Stimulated activated CD4-positive, alpha-beta T cell treated with anti-CD3 and anti-CD28 coated beads, Interleukin-2, amount 100 ng/mL, for 48 hours (primary cell): ENCODE data around the gene SCNN1A.
A peak's percentile ranks its signal among the peaks of the same experiment; 100 is the strongest.

ENCODE experiments used
- DNase-seq, 2 donors: peaks; one replicate each; pipeline ENCODE4 v3.0.0-alpha.2; 2020

Gene SCNN1A

DNA sequence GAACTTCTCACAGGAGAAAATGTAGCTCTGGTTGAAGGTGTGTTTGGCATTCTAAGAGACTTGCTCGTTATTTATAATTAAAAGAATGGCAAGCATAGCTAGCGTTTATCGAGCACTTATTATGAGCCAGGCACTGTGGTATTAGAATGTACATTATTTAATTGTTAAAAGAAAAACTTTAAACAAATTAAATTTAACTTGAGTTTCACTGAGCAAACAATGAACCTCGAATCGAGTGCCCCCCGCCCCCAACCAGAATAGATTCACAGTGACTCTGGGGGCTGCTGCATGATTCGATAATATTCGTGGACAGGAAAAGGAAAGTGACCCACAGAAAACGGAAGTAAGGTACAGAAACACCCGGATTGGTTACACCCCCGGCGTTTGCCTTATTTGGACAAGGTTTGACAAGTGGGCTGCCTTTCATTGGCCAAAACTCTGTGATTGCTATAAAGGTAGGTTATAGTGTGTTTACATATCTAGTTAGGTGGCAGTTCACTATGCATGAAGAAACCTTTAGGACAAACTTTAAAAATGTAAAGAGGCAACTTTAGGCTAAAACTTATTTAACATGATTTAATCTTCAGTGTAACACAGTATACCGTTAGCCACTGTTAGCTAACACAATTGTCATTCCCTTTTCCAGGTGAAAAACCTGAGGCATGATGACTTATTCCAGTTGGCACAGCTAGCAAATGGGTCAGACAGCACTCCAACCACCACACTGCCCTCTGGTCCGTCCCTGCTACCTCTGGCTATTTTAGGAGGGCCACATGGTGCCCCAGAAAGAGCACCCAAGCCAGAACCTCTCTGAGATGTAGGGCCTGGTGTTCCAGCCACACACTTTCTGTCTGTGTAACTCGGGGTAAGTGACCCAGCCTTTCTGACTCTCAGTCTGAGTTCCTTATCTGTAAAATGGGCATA is 7.1 kb downstream of the SCNN1A start:
- no peak for DNase-seq

DNA sequence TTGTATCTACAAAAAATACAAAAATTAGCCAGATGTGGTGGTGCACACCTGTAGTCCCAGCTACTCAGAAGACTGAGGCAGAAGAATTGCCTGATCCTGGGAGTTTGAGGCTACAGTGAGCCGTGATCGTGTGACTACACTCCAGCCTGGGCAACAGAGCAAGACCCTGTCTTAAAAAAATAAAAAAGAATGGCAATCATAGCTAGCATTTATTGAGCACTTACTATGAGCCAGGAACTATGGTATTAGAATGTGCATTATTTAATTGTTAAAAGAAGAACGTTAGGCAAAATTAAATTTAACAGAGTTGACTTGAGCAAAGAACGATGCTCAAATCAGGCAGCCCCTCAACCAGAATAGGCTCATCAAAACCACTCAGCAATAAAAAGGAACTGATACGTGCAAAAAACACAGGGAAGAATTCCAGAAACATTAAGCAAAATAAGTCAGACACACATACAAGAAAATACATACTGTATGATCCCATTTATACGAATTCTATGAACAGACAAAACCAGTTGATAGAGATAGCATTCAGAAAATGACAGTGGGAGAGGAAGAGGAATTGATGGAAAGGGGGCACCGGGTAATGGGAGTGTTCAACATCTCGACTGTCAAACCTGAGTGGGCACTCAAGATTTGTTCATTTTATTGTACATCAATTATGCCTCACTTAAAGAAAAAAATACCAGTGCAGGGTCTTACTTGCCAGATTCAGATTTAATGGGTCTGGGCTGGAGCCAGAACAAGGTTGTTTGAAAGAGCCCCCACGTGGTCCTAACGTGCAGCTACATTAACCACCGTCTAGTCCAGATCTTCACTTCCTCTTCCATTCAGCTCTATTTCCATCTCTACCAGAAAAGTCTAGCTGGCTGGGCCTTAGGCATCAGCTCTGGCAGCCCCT is 8.0 kb downstream of the SCNN1A start:
- no peak for DNase-seq

DNA sequence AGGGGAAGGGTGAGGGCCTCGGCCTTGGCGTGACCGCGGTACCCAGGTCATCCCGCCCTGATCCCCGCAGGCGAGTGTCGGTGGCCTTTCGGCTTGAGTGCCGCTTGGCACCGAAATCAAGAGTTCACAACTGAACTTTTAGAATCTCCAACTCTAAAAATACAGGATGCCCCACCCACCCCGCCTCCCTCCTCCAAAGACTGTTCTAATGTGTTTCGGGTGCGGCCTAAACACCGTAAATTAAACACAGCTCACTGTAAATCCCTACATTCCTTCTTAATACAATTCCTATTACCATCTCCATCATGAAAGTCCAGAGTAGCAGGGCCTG is 11.4 kb downstream of the SCNN1A start:
- DNase-seq = no peak

DNA sequence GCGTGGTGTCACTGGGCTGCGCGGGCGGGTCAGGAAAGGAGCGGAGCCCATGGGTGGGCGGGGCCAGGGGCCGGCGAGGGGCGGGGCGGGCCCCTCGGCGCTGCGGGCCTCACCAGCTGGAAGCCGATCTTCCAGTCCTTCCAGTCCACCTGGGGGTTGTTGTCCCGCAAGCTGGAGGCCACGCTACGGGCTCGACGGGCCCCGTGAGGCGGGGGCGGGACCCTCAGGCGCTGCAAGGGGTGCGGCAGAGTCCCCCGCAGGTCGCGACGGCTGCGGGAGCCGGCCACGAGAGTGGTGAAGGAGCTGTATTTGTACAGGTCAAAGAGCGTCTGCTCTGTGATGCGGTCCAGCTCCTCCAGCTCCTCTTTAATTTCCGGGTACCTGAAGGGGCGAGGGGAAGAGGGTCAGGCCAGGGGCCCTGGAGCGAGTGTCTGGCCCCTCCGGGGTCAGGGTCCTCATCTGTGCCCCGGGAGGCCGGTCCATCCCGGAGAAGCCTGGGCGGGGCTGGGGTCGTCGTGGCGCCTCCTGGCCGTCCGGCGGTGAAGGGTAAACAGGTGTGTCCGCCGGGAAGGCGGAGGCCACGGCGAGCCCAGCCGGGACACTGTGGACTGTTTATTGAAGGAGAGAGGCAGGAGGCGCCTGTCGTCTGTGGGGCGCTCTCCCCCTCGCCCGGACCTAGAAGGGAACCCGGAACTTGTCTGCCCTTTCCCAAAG is 11.9 kb downstream of the SCNN1A start:
- peak; percentile 52 to 62 for DNase-seq

DNA sequence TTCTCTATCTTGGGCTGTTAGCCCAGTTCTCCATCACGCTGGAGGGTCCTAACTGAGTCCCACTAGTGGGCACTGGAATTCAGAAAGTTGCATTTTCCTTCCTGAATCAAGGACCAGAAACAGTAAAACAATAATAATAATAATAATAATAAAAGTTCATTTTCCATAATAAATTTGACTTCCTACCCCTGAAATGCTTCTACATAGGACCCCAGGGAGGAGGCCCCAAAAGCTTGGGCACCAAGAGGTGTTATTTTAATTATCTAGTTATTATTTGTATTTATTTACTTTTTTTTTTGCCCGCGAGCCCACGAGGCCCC is 12.4 kb downstream of the SCNN1A start:
- no peak for DNase-seq

DNA sequence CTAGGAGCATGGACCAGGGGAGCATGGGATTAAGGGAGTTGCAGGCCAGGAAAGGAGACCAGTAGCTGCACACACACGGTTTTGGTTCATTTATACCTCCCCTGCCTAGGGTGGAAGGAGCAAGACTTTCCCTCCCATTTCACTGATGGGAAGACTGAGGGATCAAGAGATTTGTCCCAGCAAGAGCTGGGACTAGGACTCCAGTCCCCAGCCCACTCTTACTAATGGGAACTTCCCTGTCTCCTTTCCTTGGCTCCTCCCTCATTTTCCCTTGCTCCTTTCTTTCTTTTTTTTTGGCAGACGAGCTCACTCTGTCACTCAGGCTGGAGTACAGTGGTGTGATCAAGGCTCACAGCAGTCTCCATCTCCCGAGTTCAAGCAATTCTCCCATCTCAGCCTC is 13.0 kb downstream of the SCNN1A start:
- DNase-seq = no peak

DNA sequence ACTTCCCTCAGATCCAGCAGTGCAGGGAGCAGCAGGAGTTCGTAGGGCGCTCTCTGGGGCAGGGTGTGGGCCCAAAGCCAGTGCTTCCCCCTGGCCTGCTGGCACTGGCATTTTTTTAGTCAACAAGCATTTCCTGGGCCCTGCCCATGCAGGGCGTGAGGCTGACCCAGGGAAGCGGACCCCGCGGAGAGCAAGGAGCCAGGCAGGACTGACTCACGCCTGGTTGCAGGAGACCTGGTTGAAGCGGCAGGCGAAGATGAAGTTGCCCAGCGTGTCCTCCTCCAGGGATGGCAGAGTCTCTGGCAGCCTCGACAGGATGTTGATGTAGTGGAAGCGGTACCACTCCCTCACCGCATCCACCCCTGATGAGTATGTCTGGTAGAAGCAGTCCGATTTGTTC is 13.5 kb downstream of the SCNN1A start:
- no peak for DNase-seq

DNA sequence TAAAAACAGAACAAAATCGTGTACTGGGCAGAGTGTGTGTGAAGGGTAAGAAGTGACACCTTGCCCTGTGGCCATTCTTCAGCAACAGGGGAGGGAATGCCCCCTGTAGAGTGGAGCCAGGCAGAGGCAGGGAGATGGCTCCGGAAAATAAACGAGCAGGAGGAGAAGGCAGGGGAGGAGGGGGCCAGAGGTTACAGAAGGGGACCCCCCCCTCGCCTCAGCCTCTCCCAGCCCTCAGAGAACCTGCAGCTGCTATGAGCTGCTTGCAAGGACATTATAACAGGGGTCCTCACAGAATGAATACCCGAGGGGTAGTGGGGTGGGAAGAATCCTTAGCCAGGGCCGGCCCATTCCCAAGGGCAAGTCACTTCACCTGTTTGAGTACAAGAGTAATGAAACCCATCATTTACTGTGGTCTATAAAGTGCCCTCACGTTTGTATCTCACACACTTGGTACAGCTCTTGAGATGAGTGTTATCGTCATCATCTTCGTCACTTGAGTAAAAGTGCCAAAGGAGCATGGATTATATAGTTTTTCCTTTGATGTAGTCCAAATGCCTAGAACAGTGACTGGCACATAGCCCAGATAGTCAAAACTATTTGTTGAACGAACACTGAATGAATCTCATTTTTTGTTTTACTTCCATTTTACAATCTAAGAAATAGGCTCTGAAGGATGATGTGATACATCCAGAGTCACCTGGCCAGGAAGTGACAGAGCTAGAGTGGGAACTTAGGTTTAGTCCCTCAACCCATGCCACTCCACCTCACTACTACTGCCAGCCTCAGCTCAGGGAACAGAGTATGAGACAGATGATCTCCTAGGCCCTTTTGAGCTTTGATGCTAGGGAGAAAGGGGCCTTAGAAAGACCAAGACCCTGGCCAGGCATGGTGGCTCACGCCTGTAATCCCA is 14.5 kb downstream of the SCNN1A start:
- DNase-seq = no peak

DNA sequence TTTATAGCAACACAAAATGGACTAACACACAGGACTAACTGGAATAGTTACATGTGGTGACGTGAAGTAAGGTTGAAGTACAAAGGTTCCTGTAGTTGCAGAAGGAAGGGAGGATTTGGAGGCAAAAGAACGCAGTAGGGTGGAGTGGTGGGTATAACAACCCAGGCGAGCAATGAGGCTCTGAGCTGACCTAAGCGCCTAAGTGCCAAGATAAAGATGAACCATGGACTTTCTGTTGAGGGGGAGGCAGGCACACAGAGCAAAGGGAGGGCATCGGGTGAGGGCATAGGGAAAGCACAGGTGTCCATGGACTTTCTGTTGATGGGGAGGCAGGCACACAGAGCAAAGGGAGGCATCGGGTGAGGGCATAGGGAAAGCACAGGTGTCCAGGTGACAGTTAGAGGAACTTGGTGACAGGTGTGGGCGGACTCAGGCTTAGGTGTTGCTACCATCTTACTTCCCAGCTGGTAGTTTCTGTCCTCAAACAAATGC is 15.2 kb downstream of the SCNN1A start:
- no peak for DNase-seq

DNA sequence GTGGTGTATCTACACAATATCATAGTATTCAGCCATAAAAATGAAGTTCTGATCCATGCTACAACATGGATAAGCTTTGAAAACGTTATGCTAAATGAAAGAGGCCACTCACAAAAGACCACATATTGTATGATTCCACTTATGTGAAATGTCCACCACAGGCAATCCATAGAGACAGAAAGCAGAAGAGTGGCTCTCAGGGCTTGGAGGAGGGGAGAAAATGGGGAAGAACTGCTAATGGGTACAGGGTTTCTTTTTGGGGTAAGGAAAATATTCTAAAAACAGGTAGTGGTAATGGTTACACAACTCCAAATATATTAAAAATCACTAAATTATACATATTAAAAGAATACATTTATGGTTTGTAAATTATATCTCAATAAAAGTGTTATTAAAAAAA is 16.5 kb downstream of the SCNN1A start:
- DNase-seq = no peak

DNA sequence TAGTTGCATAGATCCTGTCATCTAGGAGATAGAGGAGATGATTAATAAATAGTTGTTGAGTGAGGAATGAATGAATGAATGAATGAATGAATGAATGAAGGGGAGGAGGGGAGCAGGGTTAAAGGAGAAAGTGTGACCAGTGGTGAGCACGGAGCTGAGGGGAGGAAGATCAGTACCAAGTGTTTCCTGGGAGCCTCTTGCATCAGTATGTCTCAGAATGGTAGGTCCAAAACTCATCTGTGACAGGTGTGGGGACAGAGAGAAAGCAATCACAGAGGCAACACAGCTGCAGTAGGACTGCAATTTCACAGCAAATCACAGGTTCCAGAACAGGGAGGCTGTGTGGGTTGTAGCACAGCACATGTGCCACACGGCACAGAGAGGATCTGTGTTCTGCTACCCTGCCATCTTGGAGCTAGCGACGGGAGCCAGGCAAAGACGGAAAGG is 19.0 kb downstream of the SCNN1A start:
- DNase-seq = no peak

DNA sequence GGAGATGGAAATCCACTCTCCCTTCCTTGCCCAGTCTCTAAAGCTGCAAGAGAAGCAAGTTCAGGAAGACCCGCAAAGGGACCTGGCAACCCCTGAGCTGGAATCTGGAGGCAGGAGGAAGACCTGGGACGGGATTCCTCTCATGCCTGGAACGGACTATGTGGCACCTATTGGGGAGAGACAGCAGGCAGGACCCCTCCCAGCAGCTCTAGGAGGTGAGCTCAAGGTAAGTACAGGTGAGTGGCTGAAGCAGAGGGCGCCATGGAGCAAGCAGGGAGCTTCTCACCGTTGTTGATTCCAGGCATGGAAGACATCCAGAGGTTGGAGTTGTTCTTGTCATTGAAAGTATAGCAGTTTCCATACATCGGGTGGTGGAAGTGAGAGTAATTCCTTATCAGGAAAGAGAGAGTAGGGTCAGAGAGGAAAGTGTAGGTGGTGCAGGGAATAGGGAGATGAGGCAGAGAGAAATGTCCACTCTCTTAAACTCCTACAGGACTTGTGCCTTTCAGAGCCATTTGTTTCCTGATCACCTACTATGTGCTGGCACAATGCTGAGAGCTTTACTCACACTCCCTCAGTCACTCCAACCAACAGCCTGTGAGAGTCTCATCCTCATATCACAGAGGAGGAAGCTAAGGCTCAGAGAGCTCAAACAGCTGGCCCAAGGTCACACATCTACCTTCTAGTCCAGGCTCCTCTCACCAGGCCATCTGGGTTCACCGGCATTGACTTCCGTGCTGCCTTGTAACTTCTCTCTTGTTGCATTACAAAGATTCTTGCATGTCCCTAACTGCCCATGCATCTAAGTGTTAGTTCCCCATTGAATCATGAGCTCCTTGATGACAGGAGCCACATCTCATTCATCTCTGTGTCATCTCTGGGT is 19.6 kb downstream of the SCNN1A start:
- DNase-seq = no peak

DNA sequence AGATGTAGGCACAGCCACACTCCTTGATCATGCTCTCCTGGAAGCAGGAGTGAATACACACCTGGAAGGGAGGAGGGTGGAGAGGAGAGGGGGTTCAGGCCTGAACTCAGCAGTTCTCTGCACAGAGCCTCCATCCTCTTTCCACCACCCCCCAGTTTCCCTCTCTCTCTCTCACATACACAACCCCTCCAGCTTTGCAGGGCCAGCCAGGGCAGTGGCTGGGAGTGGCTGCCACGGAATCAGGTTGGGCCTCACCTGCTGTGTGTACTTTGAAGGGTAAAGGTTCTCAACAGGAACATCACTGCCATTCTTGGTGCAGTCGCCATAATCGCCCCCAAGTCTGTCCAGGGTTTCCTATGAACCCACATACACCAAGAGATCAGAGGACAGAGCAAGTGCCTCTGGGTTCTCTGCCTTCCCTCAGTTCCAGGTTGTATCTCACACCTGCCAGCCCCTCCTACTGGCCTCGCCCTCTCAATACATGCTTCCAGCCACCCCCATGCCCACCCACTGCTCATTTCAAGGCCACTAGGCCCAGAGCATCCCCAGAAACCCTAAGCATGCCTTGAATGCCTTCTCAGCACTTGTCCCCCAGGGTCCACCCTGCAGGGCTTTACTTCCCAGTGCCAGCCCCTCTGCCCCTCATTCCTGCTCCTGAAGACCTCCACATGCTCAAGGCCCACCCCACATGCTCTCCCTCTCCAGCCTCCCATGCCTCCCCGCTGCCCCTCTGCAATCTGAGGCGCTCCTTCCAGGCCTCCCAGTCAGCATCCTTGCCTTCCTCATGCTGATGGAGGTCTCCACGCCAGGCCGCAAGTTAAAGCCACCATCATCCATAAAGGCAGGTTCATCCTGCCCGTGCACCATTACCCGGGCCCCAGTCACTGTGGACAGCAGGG is 20.6 kb downstream of the SCNN1A start:
- no peak for DNase-seq

DNA sequence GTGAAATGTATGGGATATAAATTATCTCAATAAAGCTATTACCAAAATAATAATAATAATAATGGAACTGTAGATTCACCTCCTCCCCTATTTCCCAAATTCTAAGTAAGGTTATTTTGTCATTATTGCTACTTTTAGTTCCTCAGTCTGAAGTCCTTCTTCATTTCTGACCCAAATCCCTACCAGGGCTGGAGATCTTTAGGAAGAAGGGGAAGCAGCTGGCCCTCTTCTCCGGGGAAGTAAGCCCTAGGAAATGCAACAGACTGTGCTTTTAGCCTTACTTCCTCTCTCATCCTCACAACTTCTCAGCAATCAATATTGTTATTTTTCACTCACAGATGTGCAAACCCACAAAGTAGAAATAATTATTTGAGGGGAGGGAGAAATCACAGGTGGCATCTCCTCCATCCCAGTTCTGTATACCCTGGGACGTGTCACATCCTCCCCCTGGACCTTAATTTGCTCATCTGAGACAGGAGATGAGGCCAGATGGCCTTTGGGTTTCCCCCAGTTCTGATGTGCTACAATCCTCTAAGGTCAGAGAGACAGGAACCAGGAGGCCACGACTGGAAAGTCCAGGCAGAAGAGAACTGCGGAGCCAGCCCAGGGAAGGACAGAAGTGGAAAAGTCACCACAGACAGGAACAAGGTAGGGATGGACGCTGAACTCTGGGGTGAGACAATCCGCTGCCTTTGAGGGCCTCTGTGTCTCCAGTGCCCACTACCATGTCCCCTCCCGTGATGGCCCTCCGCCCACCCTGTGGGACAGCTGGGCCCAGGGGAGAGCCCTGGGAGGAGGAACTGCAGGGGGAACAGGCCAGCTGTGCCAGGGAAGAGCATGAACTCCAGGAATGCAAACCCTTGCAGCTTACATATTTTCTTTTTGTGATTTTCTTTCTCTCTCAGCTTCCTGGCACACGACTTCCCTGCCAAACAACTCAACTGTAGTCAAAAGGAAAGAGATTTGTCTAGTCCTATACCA is 22.9 kb downstream of the SCNN1A start:
- DNase-seq = no peak

DNA sequence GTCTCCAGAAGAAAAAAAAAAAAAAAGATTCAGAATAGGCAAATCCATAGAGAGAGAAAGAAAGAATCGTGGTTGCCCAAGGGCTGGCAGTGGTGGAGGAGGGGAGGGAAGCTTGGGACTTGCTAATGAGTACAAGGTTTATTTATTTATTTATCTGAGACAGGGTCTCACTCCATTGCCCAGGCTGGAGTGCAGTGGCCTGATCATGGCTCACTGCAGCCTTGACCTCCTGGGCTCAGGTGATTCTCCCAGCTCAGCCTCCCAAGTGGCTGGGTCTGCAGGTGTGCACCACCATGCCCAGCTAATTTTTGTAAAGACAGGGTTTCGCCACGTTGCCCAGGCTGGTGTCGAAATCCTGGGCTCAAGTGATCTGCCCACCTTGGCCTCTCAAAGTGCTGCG is 23.7 kb downstream of the SCNN1A start:
- DNase-seq = no peak

DNA sequence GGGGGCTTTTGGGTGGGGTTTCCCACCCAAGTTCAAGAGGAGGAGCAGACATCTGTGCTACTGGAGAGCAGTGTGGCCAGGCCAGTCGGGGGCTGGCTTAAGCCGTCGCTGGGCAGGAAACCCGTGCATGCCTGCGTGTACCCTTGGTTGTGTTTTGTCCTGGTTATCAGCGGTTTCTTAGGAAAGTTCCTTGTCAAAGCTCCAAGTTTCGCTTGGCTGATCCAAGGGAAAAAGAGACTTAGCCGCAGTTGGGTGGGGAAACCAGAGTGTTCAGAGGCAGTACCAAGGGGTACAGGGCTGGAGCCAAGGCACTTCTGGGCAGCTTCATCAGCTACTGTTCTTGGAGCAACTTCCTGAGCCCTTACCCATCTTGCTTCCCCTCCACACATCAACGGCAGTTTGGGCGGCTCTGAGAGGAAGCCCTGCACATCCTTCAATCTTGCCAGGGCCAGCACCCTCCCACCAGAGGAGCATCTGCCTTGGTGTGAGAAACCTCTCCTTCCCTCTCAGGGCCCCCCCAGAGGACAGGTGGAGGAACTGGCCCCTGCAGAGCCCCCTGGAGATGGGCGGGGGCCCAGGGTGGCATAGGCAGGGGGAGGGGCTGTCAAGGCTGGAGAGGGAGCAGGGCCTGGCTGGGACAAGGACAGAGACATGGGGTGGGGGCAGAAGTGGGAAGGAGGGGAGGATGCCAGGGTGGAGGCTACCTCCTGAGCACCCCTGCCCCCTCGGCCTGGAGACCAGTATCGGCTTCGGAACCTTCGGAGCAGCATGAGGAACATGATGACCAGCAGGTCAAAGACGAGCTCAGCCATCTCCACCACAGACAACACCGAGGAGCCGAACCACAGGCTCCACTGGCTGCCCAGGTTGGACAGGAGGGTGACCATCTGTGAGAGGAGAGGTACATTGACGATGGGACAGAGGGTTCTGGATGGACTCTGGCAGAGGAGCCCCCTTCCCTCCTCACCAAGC is 27.7 kb downstream of the SCNN1A start:
- no peak for DNase-seq

DNA sequence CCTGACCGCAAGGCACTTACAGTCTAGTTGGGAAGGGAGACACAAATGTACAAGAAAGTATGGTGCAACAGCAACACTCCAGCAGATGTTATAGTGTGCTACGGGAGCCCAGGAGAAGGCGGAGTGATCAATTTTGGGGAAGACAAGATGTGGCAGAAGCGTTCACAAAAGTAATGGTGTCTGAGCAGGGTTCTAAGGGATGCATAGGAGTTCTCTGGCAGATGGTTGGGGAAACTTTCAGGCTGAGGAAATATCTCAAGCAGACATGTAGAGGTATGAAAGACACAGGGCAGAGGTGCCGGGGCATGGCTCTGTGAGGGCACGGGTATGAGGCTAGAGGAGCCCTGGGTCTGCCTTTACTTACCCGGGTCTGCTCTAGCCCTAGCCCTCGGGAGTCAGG is 28.4 kb downstream of the SCNN1A start:
- no peak for DNase-seq
